ENCODE results near the gene PCYT2.
A peak's percentile ranks its signal among the peaks of the same experiment; 100 is the strongest.
"Not testable (repeated sequence)": the region's sequence is repeated elsewhere in the genome, so short reads cannot be mapped to it uniquely, and the experiment has no call there.

PCYT2 gene

DNA sequence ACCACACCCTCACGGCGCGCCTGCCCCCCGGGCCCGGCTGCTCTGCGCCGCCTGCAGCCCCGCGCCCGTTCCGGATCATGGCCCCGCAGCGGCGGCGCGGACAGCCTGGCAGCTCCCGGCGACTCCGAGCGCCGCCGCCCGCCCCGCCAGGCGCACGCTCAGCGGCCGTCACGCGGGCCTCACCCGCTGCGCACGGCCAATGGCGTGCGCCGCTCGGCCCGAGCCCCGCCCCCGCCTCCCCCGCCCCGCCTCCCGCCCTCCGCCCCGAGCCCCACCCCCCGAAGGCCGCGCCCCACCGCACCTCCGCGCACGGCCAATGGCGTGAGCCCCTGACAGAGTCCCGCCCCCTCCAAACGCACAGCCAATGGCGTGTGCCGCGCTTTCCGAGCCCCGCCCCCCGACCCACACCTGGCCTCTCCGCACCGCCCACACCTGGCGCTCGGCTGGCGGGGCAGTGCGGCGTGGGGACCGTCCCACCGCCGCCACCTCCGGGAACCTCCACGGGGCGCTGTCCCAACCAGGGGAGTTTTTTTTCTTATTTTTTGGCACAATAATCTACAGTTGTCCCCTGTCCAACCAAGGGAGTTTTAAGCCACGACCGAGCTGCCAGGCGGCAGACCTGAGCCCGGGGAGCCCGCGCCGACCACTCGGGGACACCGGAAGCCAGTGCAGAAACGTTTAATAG is at the start of gene PCYT2:
TSS of gene PCYT2 (minus strand) at position 123 of the 685 bp plus-strand sequence. CDS start at position 79, 44 bp downstream.
- peak; percentile 41 for DNase-seq

DNA sequence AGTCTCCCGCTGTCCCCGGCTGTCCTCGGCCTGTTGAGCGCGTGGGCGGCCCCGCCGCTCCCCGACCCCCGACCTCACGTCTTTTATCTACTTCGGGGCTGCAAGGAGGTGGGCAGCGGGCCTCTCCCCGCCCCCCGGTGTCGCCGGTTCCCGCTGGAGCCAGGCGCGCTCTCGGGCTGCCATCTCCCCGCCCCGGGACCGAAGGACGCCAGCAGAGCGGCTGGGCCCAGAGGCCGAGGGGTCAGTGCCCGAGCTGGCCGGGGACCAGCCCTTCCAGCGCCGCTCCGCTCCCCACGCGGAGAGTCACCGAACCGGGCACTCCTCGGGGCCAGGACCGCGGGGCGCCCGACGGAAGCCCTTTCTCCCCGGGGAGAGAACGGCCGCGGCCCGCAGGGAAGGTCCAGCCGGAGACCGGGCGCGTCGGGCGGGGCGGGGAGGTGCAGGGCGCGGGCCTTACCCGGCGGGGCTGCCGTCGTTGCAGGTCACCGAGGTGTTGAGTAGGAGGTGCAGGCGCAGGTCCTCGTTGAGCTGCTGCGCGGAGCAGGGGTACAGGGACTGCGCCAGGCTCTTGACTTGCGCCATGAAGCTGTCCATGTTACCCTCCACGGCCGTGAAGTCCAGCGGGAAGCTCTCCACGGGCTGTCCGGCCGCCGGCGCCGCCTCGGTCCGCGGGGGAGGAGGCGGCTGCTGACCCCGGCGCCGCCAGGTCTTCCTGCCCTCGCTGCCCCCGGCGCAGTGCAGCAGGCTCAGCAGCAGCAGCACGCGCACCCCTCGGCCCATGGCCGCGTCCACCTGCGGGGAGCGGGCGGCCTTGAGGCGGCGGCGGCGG is 49.1 kb upstream of the PCYT2 start:
- no peak for DNase-seq

- DNase-seq: no peak
Measured at GRCh38 chr17:81959362-81960129, 48.3 kb upstream of the PCYT2 start.

- DNase-seq: no peak
Measured at GRCh38 chr17:81958633-81959342, 47.6 kb upstream of the PCYT2 start.

GRCh38 chr17:81957691-81958432 is 46.7 kb upstream of the PCYT2 start:
- DNase-seq: no peak

DNA sequence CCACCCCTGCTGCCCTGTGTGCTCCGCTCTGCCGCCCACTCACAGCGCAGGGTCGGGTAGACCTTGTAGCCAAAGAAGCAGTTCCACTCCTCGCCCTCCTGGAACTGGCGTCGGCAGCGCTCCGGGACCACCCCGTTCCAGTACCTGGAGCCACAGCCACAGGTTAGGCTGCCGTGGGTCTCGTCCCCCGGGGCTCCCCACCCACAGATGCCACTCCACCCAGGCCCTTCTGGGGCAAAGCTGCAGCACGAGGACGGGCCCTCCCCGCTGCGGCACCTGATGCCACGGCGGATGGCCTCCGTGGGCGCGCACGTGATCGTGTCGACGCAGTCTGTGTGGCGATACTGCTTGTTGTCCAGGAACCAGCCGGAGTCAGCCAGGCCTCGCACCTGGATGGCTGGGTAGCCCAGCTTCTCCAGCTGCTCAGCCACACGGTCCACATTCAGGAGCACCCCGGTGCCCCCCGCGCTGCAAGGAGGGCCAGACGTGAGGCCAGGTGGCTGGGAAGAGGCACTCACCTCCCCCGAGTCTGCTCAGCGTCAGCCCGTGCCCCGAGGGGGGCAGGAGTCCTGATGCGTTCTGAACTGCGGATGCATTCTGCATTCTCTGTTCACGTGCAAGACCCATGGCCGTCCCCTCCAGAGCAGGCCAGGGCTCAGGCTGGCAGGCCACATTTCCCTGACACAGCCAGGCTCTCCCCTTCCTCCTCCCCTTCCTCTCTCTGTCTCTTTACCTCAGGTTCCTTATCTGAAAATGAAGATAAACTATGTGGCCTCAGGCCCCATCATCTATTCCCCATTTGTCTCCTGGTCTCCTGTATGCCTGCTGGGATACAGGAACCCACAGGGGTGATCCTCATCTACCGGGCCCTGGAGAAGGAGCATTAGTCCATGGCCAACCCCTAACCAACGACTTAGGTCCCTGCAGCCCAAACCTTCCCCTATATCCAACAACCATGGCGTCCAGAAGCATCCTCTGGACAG is 45.7 kb upstream of the PCYT2 start:
- no peak for DNase-seq

DNA sequence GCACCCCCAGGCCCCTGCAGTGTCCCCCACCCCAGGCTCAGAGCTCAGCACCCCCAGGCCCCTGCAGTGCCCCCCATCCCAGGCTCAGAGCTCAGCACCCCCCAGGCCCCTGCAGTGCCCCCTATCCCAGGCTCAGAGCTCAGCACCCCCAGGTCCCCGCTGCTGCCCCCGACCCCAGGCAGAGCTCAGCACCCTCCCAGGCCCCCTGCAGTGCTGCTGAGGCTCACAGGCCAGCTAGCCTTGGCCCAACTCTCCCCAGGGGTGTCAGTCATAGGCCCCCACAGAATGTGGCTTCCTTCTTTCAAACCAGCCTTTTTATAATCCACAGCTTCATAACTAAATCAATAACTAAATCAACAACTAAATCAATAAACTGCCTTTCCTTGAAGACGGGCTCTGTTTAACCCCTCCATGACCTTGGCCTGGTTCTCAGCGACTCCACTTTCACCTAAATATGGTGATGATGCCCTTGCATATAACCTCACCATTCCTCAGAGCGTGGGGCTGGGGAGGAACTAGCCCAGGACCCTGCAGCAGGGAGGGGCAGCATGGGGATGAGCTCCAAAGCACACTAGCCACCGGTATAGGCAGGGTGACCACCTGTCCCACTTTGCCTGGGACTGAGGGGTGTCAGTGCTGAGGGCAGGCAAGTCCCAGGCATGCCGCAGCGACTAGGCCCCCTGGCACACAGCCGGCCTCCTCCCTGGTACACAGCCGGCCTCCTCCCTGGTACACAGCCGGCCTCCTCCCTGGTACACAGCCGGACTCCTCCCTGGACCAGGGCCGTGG is 44.8 kb upstream of the PCYT2 start:
- DNase-seq: no peak

DNA sequence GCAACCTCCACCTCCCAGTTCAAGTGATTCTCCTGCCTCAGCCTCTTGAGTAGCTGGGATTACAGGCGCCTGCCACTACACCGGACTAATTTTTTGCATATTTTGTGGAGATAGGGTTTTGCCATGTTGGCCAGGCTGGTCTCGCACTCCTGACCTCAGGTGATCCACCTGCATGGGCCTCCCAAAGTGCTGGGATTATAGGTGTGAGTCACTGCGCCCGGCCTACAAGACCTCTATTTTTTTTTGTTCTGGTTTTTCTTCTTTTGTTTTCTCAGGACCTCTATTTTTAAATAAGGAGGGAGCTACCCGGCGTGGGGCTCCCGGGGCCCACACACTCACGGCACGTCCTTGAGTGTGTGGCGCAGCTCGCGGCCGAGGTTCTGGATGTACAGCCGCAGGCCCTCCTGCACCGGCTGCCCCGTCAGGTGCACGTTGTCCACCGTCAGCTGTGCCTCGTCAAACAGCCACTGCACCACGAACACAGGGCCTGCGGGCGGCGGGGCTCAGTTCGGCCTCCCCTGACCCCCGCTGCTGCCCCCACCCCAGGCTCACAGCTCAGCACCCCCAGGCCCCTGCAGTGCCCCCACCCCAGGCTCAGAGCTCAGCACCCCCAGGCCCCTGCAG is 44.0 kb upstream of the PCYT2 start:
- DNase-seq: no peak

- no peak for DNase-seq
Measured at GRCh38 chr17:81954131-81955057, 43.2 kb upstream of the PCYT2 start.

GRCh38 chr17:81953443-81953842 is 42.2 kb upstream of the PCYT2 start:
- not testable (repeated sequence) for DNase-seq

DNA sequence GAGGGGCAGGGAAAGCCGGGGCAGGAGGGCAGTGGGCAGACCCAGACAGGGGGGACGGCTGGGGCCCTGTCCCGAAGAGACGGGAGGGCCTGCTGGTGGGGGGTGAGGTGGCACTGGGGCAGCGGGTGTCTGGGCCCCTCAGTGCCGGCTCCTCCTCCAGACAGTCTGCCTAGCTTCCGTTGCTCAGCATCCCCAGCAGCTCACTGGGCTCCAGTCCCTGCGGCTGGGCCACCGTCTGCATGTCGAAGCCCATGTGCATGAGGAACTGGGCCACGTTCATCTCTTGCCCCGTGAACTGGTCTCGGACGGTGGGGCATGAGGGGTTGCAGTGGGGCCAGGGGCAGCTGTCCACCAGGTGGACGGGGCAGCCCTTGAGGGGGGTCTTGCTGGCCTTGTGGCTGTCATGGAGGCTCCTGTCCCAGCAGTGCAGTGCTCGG is 41.6 kb upstream of the PCYT2 start:
- no peak for DNase-seq

DNA sequence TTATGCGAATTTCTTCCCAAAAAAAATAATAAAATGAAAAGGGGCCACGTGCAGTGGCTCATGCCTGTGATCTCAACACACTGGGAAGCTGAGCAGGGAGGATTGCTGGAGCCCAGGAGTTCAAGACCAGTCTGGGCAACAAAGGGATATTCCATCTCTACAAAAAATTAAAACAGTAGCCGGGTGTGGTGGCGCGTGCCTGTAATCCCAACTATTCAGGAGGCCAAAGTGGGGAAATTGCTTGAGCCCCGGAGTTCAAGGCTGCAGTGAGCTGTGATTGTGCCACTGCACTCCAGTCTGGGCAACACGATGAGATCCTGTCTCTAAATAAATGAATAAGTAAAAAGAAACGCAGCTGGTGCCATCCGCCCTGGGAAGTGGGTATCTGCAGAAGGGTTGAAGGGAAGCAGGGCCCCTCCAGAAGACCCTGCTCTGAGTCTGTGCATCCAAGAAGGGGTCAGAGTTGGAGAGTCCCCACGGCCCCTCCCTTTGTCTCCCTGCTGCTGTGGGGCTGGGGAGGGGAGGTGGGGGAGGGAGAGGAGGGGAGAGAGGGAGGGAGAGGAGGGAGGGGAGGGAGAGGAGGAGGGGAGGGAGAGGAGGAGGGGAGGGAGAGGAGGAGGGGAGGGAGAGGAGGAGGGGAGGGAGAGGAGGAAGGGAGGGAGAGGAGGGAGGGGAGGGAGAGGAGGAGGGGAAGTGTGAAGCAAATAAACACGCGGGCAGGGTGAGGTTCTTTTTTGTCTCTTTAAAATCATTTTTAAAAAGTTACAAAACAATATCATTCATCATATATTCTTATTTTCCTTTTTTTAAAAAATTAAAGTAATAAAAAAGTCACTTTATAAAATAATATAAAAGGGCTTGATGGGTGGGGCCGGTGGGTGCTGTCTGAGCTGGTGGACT is 40.8 kb upstream of the PCYT2 start:
- DNase-seq: no peak

DNA sequence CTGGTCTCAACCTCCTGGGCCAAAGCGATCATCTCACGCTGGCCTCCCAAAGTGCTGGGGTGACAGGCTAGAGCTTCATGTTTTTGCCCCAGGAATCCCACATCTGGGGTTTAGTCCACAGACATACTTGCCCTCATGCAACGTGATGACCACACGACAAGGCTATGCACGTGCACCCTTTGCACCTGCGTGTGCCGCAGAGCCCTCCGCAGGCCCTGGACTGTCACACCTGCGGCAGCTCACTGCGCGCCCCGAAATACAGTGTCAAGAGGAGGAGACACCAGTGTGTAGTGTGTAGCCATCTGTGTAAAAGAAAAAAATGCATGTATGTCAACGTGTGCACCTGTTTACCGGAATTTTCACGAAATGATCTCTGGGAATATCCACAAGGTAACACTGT is 39.3 kb upstream of the PCYT2 start:
- no peak for DNase-seq

- no peak for DNase-seq
Measured at GRCh38 chr17:81948635-81949378, 37.6 kb upstream of the PCYT2 start.

- DNase-seq: no peak
Measured at GRCh38 chr17:81947189-81947588, 36.0 kb upstream of the PCYT2 start, which contains the start of gene MYADML2. Gene MYADML2 (minus strand): TSS chr17:81947233. CDS start chr17:81941741, 5,492 bp downstream.

GRCh38 chr17:81944858-81945257 is 33.7 kb upstream of the PCYT2 start:
- DNase-seq: no peak
